Measurements from ENCODE around the gene ASAP2. TPM values are rescaled to one million over a fixed set of nuclear protein-coding genes. Genes with fewer than 3 reads are reported as not detected.

ASAP2 gene
- total RNA-seq, 1 donor from 2014 or later = 24.3 TPM

DNA sequence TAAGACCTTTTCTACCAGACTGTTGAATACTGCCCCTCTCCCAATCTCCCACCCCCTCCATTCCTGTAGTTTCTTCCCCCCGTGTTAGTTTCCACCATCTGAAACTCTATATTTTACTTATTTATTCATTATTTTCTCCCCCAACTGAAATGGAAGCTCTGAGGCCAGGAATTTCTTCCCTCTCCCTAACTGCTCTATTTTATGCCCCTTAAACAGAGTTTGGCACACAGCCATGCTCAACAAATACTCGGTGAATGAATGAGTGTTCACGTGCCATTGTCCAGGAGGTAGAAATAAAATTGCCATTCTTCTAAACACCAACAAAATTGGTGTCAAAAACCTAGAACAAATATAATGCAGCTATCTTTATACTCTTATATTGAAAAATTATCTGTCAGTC, 211.1 kb downstream of the ASAP2 start:
- Histone ChIP-seq H3K27ac (no peak overlapping the region), H3K27me3 (ENCODE audit: low read depth) (no peaks in the 10 kb centered on the region), H3K4me3 (no peak overlapping the region), H3K9me3 (no peaks in the 10 kb centered on the region), H3K4me1 (peaks cover 19% of the 10 kb centered on the region), H3K36me3 (peaks cover 25% of the 10 kb centered on the region)
- no peak for DNase-seq
- no peak for ATAC-seq
- intact Hi-C loops (cut with DNase I) = no loop called here
- TF ChIP-seq, protein P1, sequence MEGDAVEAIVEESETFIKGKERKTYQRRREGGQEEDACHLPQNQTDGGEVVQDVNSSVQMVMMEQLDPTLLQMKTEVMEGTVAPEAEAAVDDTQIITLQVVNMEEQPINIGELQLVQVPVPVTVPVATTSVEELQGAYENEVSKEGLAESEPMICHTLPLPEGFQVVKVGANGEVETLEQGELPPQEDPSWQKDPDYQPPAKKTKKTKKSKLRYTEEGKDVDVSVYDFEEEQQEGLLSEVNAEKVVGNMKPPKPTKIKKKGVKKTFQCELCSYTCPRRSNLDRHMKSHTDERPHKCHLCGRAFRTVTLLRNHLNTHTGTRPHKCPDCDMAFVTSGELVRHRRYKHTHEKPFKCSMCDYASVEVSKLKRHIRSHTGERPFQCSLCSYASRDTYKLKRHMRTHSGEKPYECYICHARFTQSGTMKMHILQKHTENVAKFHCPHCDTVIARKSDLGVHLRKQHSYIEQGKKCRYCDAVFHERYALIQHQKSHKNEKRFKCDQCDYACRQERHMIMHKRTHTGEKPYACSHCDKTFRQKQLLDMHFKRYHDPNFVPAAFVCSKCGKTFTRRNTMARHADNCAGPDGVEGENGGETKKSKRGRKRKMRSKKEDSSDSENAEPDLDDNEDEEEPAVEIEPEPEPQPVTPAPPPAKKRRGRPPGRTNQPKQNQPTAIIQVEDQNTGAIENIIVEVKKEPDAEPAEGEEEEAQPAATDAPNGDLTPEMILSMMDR (IDR thresholded peaks at IDR 0.05) = no peak

- Histone ChIP-seq H3K36me3 (peaks cover 22% of the 10 kb centered on the region), H3K27me3 (ENCODE audit: low read depth) (no peaks in the 10 kb centered on the region), H3K4me3 (no peak overlapping the region), H3K27ac (no peak overlapping the region), H3K9me3 (no peaks in the 10 kb centered on the region), H3K4me1 (peaks cover 19% of the 10 kb centered on the region)
- DNase-seq (no peak), ATAC-seq (no peak)
- intact Hi-C loops (cut with DNase I) = no loop called here
- TF ChIP-seq, protein P1 (IDR thresholded peaks at IDR 0.05) = no peak
These were observed 212.1 kb downstream of the ASAP2 start for GRCh38 chr2:9418746-9419145.

DNA sequence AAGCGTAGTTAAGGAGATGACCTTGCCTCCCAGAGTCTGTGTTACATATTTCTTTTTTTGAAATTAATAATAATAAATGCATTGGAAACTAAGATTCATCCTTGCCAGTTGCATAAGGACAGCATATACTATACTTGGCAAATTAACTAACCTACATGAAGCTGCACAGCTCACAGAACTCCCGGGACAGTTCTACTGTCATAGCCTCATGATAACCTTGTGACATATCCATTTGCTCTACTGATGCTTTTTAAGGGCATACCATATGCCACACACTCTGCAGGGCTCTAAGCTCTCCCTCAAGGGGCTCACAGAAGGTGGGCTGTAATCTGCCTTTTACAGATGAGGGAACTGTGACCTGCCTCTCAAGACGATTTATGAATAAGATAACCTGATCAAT, 212.9 kb downstream of the ASAP2 start:
- H3K36me3 ChIP-seq = peaks cover 18% of the 10 kb centered on the region
- H3K27me3 ChIP-seq (ENCODE audit: low read depth) = no peaks in the 10 kb centered on the region
- ATAC-seq = no peak
- intact Hi-C loops (cut with DNase I) = no loop called here
- no peaks in the 10 kb centered on the region for H3K9me3 ChIP-seq
- no peak for DNase-seq
- H3K4me1 ChIP-seq = peaks cover 26% of the 10 kb centered on the region
- TF ChIP-seq, protein P1 (IDR thresholded peaks at IDR 0.05) = no peak
- no peak overlapping the region for H3K27ac ChIP-seq
- no peak overlapping the region for H3K4me3 ChIP-seq

DNA sequence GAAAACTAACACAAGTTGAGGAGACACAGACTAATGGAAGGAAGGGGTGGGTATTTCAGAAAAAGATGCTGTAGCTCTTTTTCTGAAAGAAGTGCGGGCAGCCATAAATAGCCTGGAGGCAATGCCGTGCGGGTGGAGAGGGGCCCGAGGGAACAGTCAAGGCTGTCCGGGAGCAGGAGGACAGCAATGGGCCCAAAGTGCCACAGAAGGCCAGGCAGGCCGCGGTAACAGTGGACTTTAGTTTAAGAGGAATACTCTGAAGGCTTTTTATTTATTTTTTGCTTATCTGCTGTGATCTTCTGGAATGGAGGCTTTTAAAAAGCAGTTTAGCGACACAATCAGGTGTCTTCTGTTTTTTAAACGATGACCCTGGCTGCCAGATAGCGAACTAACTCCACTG, 213.9 kb downstream of the ASAP2 start:
- TF ChIP-seq, protein P1 (IDR thresholded peaks at IDR 0.05) = no peak
- Histone ChIP-seq H3K27ac (no peak overlapping the region), H3K4me3 (no peak overlapping the region), H3K9me3 (no peaks in the 10 kb centered on the region), H3K36me3 (peaks cover 16% of the 10 kb centered on the region), H3K27me3 (ENCODE audit: low read depth) (no peaks in the 10 kb centered on the region), H3K4me1 (peaks cover 30% of the 10 kb centered on the region)
- ATAC-seq (no peak), DNase-seq (no peak)
- intact Hi-C loops (cut with DNase I) = no loop called here

DNA sequence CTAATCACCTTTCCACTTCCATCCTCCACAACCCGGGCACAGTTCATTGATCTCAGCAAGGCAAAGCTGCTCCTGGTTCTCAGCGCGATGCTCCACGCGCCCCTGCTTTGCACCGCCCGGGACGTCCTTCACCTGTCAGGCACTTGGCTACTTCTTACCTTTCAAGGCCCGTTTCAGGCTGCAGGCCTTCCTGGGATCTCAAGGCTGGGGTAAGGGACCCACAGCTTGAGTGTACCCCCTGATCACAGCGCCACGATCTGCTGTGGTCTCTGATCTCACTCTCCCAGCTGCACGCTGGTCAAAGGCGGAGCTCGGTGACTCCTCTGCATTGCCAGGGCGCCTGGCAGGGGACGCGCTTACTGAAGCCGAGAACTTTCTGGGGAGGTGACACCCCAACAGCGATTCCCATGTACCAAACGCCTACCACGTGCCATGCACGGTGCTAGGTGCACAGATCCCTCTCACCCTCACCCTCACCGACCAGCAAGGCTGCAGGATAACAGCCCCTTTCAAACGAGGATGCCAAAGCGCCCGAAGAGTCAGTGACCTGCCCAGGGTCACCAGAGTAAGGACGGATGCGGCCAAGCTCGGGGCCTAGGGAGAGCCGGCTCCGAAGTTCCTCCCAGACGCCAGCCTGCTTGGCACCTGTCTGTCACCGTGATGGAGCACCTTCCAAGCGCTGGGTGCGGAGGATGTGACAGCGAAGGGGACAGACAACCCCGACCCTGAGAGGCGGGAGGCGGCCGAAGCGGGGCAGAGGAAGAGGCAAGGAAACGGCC, 215.9 kb downstream of the ASAP2 start:
- intact Hi-C loops (cut with DNase I) = no loop called here
- H3K36me3 ChIP-seq = peaks cover 6% of the 10 kb centered on the region
- peaks cover 30% of the 10 kb centered on the region for H3K4me1 ChIP-seq
- TF ChIP-seq, protein P1 (IDR thresholded peaks at IDR 0.05) = no peak
- peak; percentile 59 for DNase-seq
- no peaks in the 10 kb centered on the region for H3K27me3 ChIP-seq (ENCODE audit: low read depth)
- no peaks in the 10 kb centered on the region for H3K9me3 ChIP-seq
- peak; percentile 51 to 53 for ATAC-seq
- peak overlapping the region; percentile 90 for H3K4me3 ChIP-seq
- H3K27ac ChIP-seq = peak overlapping the region; percentile 87
